RCC 7860 (cell line): ENCODE data around the gene EDN2.
A peak's percentile ranks its signal among the peaks of the same experiment; 100 is the strongest.

Experiments
- DNase-seq: peaks from one replicate; pipeline ENCODE4 v3.0.0-alpha.2; 2015; ENCODE audit warnings: low spot score
- FAIRE-seq: peaks from 2 replicates; lab custom pipeline; 2012; peaks lifted over from hg19 to GRCh38; lab: Jason Lieb, UNC

Gene EDN2

GRCh38 chr1:41486053-41486370, 1.5 kb upstream of the EDN2 start:
- DNase-seq = no peak
- FAIRE-seq = no peak

GRCh38 chr1:41485605-41486004, 1.1 kb upstream of the EDN2 start:
- DNase-seq (peak; percentile 93), FAIRE-seq (peak; percentile 85)

- DNase-seq (no peak), FAIRE-seq (no peak)
These were observed 502 bp downstream of the EDN2 start for GRCh38 chr1:41483960-41484401.

GRCh38 chr1:41483001-41483850, 1.3 kb downstream of the EDN2 start:
- no peak for FAIRE-seq
- DNase-seq = no peak

GRCh38 chr1:41482001-41482765, 2.3 kb downstream of the EDN2 start:
- FAIRE-seq = peak; percentile 71

GRCh38 chr1:41481109-41481775, 3.2 kb downstream of the EDN2 start:
- FAIRE-seq (no peak), DNase-seq (no peak)

More at GRCh38 chr1:41482001-41482765, 2.3 kb downstream of the EDN2 start:
- DNase-seq = peak; percentile 74

GRCh38 chr1:41480204-41481108, 4.0 kb downstream of the EDN2 start:
- DNase-seq (no peak), FAIRE-seq (no peak)

- DNase-seq (no peak), FAIRE-seq (no peak)
These were observed 4.7 kb downstream of the EDN2 start for GRCh38 chr1:41479808-41480160.

GRCh38 chr1:41479000-41479807, 5.3 kb downstream of the EDN2 start:
- FAIRE-seq = no peak

GRCh38 chr1:41478118-41478748, 6.2 kb downstream of the EDN2 start:
- FAIRE-seq (no peak), DNase-seq (no peak)

More at GRCh38 chr1:41479000-41479807, 5.3 kb downstream of the EDN2 start:
- no peak for DNase-seq

- FAIRE-seq = no peak
- DNase-seq = no peak
These were observed 7.6 kb downstream of the EDN2 start for GRCh38 chr1:41476807-41477361.

GRCh38 chr1:41475859-41476567, 8.5 kb downstream of the EDN2 start:
- DNase-seq = no peak
- FAIRE-seq = no peak

GRCh38 chr1:41475346-41475745, 9.1 kb downstream of the EDN2 start:
- no peak for FAIRE-seq
- DNase-seq = no peak

- FAIRE-seq (no peak), DNase-seq (no peak)
These were observed 9.8 kb downstream of the EDN2 start for GRCh38 chr1:41474490-41475271.

- DNase-seq (no peak), FAIRE-seq (no peak)
These were observed 10.6 kb downstream of the EDN2 start for GRCh38 chr1:41473738-41474362.

- DNase-seq (no peak), FAIRE-seq (no peak)
These were observed 12.8 kb downstream of the EDN2 start for GRCh38 chr1:41471658-41472057.

GRCh38 chr1:41469706-41470105, 14.8 kb downstream of the EDN2 start:
- DNase-seq (no peak), FAIRE-seq (no peak)
